HCT116 (cell line): ENCODE measurements around the gene DSTYK. TPM values are rescaled to one million over a fixed set of nuclear protein-coding genes. Genes with fewer than 3 reads are reported as not detected.

Source experiments
- ATAC-seq: fragments of 200-7000 bp; cut with Tn5 transposase; 2 replicates; pipeline ENCODE4 v1.9.1; 2020; ENCODE audit warnings: mild to moderate bottlenecking, moderate library complexity
- BruUV-seq: library from RNA; stranded (reverse); fragments of 400-500 nt; replicated peaks from 2 replicates; lab custom pipeline; 2021; lab: Mats Ljungman, UMichigan
- CTCF ChIA-PET: fragments of 300-600 bp; sonication (Branson Sonifier 250); formaldehyde crosslinking; loops from one replicate; lab custom pipeline; 2021; ENCODE audit warnings: antibody characterized with exemption; lab: Charles Lee
- POLR2A ChIA-PET: fragments of 300-600, 350-600 bp; sonication (Branson Sonifier 250); formaldehyde crosslinking; loops from one replicate; lab custom pipeline; 2021; ENCODE audit warnings: antibody characterized with exemption; lab: Charles Lee
- RAD21 ChIA-PET, 2 experiments: fragments of 300-600 bp; sonication (Branson Sonifier 250); formaldehyde crosslinking; loops; one replicate each; lab custom pipeline; 2023; ENCODE audit warnings: low total read pairs in 2 of 2; ENCODE audit not compliant: uncharacterized antibody in 2 of 2, unreplicated experiment in 2 of 2, low non-redundant PET in 1 of 2; lab: Charles Lee
- DNase-seq: peaks from one replicate; pipeline ENCODE4 v3.0.0-alpha.2; 2010; ENCODE audit warnings: low read depth, low spot score
- H2AFZ ChIP-seq: fragments of 200-600 bp; shearing (Covaris generic), sonication (generic); 2 replicates; pipeline ENCODE4 v1.6.1; 2017; ENCODE audit warnings: low read depth, mixed run types, mixed read lengths, antibody characterized with exemption, low read length; ENCODE audit not compliant: poor library complexity, severe bottlenecking
- H3K27ac ChIP-seq: 2 replicates; pipeline ENCODE4 v1.5.1; 2012; ENCODE audit warnings: low read depth, low read length
- H3K27me3 ChIP-seq: fragments of 200-600 bp; sonication (generic); 2 replicates; pipeline ENCODE4 v1.6.1; 2016; ENCODE audit warnings: mixed run types, low read length, mixed read lengths; ENCODE audit not compliant: insufficient read depth
- H3K36me3 ChIP-seq, 2 experiments: fragments of 200-500 bp in 1 of 2; fragments of 200-600 bp in 1 of 2; sonication (Bioruptor generic) in 1 of 2; sonication (generic) in 1 of 2; 2 replicates each; pipeline versions ENCODE4 v1.5.1 to v1.6.1; 2014 to 2016; ENCODE audit warnings: low read length in 2 of 2, inconsistent platforms in 1 of 2, mixed read lengths in 1 of 2, mixed run types in 1 of 2; ENCODE audit not compliant: insufficient read depth in 2 of 2, control insufficient read depth in 1 of 2
- H3K4me1 ChIP-seq, 2 experiments: fragments of 200-600 bp in 1 of 2; sonication (generic) in 1 of 2; 2 replicates each; pipeline versions ENCODE4 v1.5.1 to v1.6.1; 2012 to 2017; ENCODE audit warnings: low read length in 2 of 2, inconsistent platforms in 1 of 2, mild to moderate bottlenecking in 1 of 2, mixed read lengths in 1 of 2, mixed run types in 1 of 2, moderate library complexity in 1 of 2; ENCODE audit not compliant: insufficient read depth in 2 of 2, control insufficient read depth in 1 of 2
- H3K4me2 ChIP-seq: fragments of 200-600 bp; sonication (generic); 2 replicates; pipeline ENCODE4 v1.6.1; 2017; ENCODE audit warnings: mixed run types, low read length, mixed read lengths
- H3K4me3 ChIP-seq, 2 experiments: fragments of 200-600 bp in 1 of 2; sonication (generic) in 1 of 2; replicated peaks in 1 of 2; 2 replicates each; pipeline ENCODE4 v1.5.1; 2011 to 2016; ENCODE audit warnings: low read length in 2 of 2, control low read depth in 1 of 2, low read depth in 1 of 2, mild to moderate bottlenecking in 1 of 2, mixed read lengths in 1 of 2, mixed run types in 1 of 2
- H3K79me2 ChIP-seq: fragments of 200-600 bp; sonication (generic); 2 replicates; pipeline ENCODE4 v1.6.1; 2017; ENCODE audit warnings: mild to moderate bottlenecking, mixed run types, low read length, moderate library complexity, mixed read lengths; ENCODE audit not compliant: insufficient read depth
- H3K9ac ChIP-seq: fragments of 200-600 bp; sonication (generic); 2 replicates; pipeline ENCODE4 v1.6.1; 2016; ENCODE audit warnings: low read length, mixed read lengths
- H3K9me2 ChIP-seq: fragments of 200-600 bp; sonication (generic), shearing (Covaris generic); 2 replicates; pipeline ENCODE4 v1.6.1; 2017; ENCODE audit warnings: mixed run types, mild to moderate bottlenecking, moderate library complexity; ENCODE audit not compliant: insufficient read depth
- H3K9me3 ChIP-seq, 2 experiments: fragments of 200-500 bp in 1 of 2; fragments of 200-600 bp in 1 of 2; sonication (Bioruptor generic) in 1 of 2; sonication (generic) in 1 of 2; 2 replicates each; pipeline ENCODE4 v1.6.1; 2014 to 2017; ENCODE audit warnings: low read length in 2 of 2, mixed read lengths in 2 of 2, inconsistent platforms in 1 of 2, low read depth in 1 of 2, mild to moderate bottlenecking in 1 of 2, mixed run types in 1 of 2, moderate library complexity in 1 of 2; ENCODE audit not compliant: control insufficient read depth in 1 of 2, insufficient read depth in 1 of 2
- H4K20me1 ChIP-seq: fragments of 200-600 bp; sonication (generic), shearing (Covaris generic); 2 replicates; pipeline ENCODE4 v1.6.1; 2017; ENCODE audit warnings: mixed run types, mild to moderate bottlenecking, moderate library complexity; ENCODE audit not compliant: insufficient read depth
- CBX3 ChIP-seq: IDR thresholded peaks from 2 replicates; pipeline ENCODE4 v1.6.1; 2012; ENCODE audit warnings: low read depth
- CEBPB ChIP-seq: IDR thresholded peaks from 2 replicates; pipeline ENCODE4 v1.6.1; 2012; ENCODE audit warnings: low read depth
- FOSL1 ChIP-seq: IDR thresholded peaks from 2 replicates; pipeline ENCODE4 v1.6.1; 2012; ENCODE audit warnings: low read depth
- SP1 ChIP-seq: IDR thresholded peaks from 2 replicates; pipeline ENCODE4 v1.6.1; 2012; ENCODE audit warnings: low read depth
- intact Hi-C: fragments of 100-400 bp; cut with micrococcal nuclease; formaldehyde crosslinking; loops from 2 replicates; pipeline ENCODE4 v1.10.0; 2022
- total RNA-seq: library from RNA; stranded (reverse); gene quantifications from one replicate; pipeline ENCODE4 v1.2.1, GENCODE V29; 2021; ENCODE audit not compliant: unreplicated experiment
- TF ChIP-seq, protein P1 (sequence below): IDR thresholded peaks from 2 replicates; pipeline ENCODE4 v1.6.1; 2012; ENCODE audit warnings: low read depth
- TF ChIP-seq, protein P2 (sequence below): IDR thresholded peaks from 2 replicates; pipeline ENCODE4 v1.6.1; 2012

Gene DSTYK
- total RNA-seq, 1 experiment from 2014 or later, result 6.6 TPM

DNA sequence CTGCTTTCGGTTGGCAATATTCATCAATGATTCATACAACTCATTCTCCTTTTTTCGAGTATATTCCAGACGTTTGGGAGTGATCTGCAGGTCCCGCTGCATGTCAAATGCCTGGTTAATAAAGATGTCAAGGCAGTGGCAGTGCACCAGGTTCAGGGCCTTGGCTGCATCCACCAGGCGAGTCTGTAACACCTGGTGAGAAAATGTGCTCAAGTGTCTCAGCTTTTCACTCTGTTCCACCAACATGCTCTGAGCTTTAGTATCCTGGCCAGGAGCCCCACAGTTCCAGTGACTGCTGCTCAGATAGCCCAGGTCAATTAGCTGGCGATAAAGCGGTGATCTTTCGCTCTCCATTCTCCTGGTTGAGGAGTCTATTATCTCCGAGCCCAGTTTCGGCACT is 42.3 kb downstream of the DSTYK start (continued):
- TF ChIP-seq, protein P1, sequence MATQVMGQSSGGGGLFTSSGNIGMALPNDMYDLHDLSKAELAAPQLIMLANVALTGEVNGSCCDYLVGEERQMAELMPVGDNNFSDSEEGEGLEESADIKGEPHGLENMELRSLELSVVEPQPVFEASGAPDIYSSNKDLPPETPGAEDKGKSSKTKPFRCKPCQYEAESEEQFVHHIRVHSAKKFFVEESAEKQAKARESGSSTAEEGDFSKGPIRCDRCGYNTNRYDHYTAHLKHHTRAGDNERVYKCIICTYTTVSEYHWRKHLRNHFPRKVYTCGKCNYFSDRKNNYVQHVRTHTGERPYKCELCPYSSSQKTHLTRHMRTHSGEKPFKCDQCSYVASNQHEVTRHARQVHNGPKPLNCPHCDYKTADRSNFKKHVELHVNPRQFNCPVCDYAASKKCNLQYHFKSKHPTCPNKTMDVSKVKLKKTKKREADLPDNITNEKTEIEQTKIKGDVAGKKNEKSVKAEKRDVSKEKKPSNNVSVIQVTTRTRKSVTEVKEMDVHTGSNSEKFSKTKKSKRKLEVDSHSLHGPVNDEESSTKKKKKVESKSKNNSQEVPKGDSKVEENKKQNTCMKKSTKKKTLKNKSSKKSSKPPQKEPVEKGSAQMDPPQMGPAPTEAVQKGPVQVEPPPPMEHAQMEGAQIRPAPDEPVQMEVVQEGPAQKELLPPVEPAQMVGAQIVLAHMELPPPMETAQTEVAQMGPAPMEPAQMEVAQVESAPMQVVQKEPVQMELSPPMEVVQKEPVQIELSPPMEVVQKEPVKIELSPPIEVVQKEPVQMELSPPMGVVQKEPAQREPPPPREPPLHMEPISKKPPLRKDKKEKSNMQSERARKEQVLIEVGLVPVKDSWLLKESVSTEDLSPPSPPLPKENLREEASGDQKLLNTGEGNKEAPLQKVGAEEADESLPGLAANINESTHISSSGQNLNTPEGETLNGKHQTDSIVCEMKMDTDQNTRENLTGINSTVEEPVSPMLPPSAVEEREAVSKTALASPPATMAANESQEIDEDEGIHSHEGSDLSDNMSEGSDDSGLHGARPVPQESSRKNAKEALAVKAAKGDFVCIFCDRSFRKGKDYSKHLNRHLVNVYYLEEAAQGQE, result no peak
- no peak for TF ChIP-seq FOSL1
- no peak for TF ChIP-seq CBX3
- TF ChIP-seq, all 23 proteins: peak for 0

DNA sequence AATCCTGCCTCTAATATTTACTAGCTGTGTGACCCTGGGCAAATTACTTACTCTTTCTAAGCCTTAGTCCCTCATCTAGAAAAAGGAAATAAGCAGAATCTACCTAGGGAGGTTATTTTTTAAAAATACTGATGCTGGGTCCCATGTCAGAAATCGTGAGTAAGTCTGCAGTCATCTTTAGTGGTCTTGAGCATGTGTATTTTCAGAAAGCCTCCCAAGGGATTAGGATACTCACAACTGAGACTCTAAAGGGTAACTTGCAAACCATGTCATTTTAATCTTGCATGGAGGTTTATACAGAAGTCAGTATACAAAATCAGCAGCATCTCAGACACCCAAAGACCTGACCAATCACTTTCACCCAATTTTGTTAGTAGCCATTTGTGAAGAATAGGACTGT is 43.2 kb downstream of the DSTYK start:
- TF ChIP-seq SP1 (no peak), CEBPB (no peak)
- TF ChIP-seq, protein P2, sequence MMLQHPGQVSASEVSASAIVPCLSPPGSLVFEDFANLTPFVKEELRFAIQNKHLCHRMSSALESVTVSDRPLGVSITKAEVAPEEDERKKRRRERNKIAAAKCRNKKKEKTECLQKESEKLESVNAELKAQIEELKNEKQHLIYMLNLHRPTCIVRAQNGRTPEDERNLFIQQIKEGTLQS, result no peak
- H3K9me3 ChIP-seq, result no peaks in the 10 kb centered on the region
- no peak overlapping the region for H3K9ac ChIP-seq
- 0 out of 2 replicates have a peak, but pooled peaks cover 4% of the 10 kb centered on the region for H3K79me2 ChIP-seq
- BruUV-seq, result no TSS peak
- intact Hi-C loops, result no loop called here
- no peaks in the 10 kb centered on the region for H3K27me3 ChIP-seq
- no peak overlapping the region for H3K4me3 ChIP-seq
- no peaks in the 10 kb centered on the region for H3K9me2 ChIP-seq
- POLR2A ChIA-PET, result no interaction called here
- no peak for DNase-seq
- no peaks in the 10 kb centered on the region for H3K36me3 ChIP-seq
- RAD21 ChIA-PET, result interaction anchor here in 1 of 2 experiments (0.6 kb wide), 1 partner anchor 61 kb away, joined by 4 read pairs; no protein-coding TSS in a partner anchor
- ATAC-seq, result no peak
- H4K20me1 ChIP-seq, result no peaks in the 10 kb centered on the region
- H3K4me1 ChIP-seq, result peaks cover 4 to 11% of the 10 kb centered on the region in 2 experiments; a peak in 2 of 4 replicates
- no peak overlapping the region for H2AFZ ChIP-seq
- H3K4me2 ChIP-seq, result no peak overlapping the region
- CTCF ChIA-PET, result no interaction called here
- H3K27ac ChIP-seq, result no peak overlapping the region
